Fibroblast of peridontal ligament (primary cell): ENCODE measurements around the gene DESI2.
"Not testable (repeated sequence)": the region's sequence is repeated elsewhere in the genome, so short reads cannot be mapped to it uniquely, and the experiment has no call there.

Source experiments
- DNase-seq: peaks from one replicate; pipeline ENCODE4 v3.0.0-alpha.2; 2010; ENCODE audit errors: extremely low read depth

The DESI2 gene

DNA sequence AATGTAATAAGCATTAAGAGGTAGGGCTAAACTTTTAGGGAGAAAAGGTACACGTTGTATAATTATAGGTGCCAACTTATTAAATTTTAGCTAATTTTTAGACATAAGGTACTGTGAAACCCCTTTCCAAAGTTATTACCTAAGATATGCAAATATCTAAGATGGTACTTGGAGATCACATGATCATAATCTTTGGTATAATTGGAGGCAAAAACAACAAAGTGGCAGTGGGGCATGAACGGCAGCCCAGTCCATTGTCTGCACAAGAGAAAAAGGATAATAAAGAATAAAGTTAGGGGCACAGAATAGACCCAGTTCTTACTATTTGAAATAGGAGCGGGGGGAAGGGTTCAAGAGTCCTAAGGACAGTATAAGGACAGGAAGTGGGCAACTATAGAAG is 51.2 kb downstream of the DESI2 start:
- DNase-seq, result no peak

DNA sequence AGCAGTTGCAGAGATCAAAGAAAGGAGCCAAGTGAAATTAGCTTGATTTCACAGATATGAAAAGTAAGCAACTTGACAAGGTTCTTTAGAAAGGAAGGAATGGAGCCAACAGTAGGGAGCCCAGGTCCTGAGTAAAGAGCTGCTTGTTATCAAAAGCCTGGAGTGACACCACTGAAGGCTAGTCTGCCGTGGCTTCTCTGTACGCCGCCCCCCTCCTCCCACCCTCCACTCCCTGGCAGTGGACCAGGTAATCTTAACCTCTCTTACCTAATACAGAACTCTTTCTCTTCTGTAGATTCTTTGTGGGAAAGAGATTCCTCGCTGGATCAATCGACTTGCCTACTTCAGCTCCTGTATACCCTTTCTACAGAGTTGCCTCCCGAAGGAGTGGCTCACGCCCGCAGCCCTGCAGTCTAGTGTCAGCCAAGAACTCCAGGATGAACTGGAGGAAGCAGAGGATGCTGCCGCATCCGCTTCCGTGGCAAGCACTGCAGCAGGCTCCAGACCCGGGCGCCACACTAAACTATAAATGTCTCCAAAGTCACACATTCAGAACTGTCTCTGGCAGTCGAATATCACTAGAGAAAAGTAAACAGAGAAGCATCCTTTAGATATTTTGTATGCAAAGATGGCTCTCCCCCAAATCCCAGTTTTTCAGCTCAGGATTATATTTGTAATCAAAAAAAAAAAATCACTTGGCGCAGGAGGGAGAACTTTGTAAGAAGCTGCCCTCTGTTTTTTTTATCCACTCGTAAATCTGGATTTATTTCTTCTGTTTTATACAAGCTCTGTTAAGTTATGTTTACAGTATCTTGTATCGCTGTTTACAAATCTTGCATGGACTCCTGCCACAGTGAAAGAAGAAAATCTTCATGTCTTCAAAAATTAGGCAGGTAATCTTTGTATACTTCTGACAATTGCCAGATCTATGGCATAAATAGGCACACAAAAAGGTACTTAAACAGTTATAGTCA is 52.6 kb downstream of the DESI2 start:
- DNase-seq, result no peak

DNA sequence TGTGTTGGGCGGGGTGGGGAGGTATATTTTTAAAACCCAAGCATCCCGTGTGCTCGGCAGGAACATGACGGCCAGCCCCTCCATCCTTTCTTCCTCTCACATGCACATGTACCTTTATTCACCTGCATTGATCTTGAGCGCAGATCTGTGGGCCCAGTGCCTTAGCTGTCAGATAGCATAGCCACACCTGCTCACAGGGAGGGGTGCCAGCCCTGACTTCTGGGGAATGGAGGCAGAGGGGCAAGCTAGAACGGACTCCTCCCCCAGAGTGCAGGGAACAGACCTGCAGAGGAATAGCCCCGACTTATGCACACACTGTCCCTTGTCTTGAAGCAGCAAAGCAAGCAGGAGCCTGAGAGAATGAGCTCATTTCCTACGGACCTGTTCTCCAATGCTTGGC is 56.1 kb downstream of the DESI2 start:
- DNase-seq, result no peak

DNA sequence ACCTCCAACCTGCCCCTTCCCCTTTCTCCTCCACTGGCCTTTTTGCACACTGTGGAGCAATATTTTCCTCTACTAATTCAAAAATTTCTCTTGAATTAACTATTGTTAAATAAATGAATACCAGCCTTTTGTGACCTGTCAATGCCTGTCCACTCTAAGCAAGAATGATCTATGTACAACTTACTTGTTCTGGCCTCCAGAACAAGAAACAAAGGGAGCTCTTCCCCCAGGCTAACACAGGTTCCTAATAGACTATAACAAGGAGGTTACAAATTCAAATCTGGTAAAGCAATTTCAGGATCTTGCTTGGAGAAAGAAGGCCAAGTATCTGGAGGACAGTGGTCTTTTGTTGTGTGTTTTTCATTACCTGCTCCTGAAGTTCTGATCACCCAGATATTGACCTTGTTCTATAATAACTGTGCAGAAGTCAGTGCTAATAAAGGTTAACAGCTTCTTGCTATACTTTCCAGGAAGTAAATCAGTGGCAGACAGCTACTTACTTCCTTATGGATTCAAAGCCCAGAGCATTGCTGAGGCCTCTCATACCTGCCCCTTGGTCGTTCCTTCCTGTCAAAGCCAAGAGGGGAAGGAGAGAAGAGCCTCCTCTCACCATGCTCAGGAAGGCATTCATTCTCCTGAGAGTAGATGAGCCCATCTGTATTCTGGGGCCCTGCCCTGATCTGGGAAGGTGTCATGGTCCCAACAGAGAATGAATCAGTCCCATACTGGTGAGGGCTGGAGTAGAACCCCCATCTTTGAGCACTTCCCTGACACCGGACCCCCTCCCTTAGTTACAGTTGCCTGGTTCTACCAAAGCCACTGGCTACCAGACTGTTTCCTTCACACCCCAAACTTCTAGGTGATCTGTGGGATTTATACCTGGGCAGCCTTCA is 56.8 kb downstream of the DESI2 start:
- no peak for DNase-seq

DNA sequence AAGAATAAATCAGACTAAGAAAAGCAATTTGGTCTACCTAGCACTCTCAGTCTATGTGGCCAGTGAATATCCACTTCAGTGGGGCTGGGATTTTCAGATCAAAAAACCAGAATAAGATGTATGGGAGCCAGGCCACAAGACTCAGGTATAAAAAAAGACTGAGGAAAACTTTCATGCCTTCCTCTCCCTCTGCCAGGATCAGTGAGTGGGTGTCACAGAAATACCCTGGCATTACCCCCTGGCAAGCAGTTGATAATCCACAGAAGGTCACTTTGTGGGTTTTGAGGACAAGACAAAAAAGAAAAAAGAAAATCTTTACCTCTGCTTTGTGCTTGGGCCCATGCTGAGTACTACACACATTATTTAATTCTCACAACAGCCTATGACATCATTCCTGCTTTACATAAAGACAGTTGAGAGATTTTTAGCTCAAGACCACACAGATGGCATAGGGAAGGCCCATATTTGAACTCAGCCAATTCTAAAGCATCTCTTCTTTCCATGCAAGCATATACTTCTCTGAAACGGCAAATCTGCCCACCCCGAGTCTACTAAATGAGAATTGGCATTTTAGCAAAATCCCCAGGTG is 57.6 kb downstream of the DESI2 start:
- no peak for DNase-seq

DNA sequence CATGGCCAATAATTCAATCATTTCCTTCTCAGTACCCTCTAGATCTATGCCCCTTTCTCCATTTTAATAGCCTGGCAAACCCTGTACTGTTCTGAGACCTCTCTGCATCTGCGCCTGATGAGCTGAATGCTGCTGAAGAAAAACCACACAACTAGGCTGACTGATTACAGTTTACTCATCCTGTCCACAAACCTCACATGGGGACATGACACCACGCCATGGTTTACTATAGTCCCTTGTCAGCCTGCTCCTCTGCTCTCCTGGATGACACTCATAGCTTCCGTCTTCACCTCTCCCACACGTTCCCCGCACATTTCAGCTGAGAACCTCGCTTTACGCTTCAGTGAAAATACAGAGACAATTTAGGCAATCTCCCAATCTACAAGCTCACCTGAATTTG is 59.7 kb downstream of the DESI2 start:
- DNase-seq, result no peak

DNA sequence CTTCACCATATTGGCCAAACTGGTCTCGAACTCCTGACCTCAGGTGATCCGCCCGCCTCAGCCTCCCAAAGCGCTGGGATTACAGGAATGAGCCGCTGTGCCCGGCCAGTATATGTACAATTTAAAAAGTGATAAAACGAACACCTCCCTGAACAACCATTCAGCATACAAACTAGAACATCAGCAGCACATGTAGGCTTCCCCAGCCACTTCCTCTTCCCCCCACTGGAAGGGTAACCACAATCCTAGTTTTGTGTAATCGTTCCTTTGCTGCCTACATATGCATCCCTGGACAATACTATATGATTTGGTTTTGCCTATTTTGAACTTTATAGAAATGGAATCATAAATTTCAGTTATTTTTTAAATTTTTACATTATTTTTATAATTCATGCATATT is 60.4 kb downstream of the DESI2 start:
- no peak for DNase-seq

DNA sequence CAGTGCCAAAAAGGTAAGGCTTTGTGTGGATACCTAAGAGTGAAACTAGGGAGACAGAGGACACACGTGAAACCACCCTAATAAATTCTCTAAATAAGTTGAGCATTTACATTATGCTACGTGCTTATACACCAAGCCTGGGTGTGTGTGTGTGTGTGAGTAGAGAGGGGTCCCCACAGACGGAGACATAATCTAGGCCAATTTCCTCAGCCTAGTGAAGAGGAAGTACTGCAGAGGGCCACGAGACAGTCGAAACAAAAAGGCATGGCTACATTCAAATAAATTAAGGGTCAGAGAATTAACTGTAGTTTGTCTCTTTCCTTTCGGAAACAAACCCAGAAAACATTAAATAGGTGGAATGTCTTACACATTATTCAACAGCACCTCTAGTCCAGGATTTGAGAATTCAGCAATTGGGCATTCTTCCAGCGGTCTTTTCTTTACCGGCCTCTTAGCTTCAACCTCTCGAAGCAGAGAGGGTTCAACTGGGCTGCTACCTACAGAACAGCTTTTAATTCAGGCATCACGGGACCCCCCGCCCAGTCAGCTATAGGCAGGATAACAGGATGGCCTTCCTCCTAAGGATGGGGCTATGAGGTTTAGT is 75.0 kb downstream of the DESI2 start:
- DNase-seq, result no peak

DNA sequence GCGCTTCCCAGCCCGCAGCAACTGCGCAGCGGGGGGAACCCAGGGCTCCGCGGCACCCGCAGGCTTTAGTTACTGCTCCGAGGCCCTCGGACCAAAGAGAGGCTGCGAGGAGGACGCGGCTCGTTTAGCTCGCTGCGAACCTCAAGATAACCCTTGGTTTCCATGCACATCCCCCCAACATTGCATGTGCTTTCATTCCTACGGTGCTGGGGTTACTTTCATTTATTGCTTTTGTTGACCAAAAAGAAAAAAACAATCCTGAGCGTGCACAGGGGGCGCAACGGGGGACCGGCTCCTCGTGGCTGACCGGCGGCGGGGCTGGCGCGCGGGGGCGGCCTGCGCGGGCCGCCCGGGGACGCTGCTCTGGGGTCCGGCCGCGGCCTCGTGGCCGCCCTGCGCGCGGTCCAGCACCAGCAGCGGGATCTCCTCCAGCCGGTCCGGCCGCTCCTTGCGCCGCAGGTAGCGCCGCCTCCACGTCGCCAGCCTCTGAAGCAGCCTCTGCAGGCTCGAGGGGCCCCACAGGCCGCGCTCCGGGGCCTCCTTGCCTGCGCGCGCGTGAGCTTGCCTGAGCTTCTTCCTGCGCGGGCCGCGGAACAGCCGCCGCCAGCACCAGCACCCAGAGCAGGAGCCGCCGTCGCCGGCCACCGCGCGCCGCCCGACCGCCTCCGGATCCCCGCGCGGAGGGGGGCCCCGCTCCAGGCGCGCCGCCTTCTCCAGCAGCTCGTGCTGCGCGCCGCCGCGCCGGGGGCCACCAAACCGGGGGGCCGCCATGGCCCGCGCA is 77.4 kb downstream of the DESI2 start:
- DNase-seq, result peak; percentile 61

DNA sequence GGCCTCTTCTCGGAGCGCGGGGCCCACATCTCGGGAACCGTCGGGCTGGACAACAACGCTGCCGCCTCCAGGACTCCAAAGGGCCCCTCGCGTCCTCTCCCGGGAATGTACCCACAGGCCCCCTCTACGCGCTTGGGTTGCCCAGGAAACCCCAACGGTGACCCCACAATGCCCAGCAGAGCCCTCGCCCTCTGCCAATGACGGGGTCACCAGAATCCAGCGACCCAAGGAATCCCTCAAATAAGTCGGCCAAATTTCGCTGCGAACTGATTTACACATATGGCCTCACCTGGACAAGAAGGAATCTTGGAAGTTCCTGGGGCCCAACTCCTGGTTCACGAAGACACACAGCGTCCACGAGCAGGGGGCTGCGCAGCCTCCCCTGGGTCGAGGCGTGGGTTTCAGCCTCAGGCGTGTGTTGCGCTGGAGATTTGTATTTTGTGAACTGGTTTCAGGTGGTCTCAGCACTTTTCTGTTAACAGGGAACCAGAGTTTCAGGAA is 78.1 kb downstream of the DESI2 start:
- no peak for DNase-seq

DNA sequence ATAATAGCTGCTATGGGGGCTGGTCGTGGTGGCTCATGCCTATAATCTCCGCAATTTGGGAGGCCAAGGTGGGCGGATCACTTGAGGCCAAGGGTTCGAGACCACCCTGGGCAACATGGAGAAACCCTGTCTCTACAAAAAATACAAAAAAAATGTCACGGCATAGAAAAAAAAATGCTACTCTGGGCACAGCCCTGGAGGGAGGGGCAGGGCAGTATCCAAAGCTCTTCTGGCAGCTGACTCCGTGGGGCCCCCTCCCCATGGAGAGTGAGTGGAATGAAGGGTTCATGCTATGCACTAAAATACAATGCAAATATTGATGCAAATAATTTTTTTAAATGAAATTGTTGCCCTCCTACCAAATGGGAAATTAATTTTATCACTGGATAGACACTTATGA is 78.7 kb downstream of the DESI2 start:
- DNase-seq, result no peak

DNA sequence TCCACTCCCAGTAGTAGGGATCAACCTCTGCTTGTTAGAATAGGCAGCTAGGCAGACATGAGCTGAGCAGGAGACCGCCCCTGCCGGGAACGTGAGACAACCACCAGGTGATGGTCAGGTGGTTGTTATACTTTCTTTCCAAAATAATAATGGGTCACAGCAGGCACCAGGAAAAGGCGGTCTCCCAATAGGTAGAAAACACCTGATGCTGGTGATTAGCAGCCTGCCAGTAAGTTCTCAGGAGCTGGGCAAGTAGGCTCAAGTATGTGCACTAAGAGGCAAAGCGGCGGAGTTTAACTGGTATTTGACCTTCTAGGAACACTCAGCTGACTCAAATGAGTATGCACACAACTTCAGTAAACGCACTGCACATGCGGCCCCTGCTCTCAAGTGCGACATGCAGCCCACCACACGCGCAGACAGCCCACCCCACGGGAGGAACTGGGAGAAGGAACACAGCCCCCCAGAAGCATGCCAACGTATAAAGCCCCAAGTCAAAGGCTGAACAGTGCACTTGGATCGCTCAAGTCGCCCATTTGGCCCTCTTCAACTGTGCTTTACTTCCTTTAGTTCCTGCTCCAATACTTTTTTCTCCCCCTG is 80.0 kb downstream of the DESI2 start:
- no peak for DNase-seq

DNA sequence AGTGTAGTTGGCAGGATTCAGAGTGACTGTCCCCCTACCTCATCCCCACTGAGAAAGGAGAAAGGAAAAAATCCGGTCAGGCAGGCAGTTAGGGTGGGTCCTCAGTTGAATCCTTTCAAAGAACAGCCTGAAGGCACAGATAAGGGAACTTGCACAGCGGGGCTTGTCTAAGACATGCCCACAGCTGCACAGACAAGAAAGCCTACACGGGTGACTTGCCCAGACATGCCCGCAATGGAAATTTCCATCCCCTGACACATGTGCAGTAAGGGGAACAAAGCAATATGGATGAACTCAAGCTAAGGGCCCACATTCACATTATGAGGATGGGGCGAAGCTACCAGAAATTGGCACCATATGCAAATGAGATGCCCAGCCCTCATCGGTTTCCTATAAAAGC is 82.5 kb downstream of the DESI2 start:
- no peak for DNase-seq

DNA sequence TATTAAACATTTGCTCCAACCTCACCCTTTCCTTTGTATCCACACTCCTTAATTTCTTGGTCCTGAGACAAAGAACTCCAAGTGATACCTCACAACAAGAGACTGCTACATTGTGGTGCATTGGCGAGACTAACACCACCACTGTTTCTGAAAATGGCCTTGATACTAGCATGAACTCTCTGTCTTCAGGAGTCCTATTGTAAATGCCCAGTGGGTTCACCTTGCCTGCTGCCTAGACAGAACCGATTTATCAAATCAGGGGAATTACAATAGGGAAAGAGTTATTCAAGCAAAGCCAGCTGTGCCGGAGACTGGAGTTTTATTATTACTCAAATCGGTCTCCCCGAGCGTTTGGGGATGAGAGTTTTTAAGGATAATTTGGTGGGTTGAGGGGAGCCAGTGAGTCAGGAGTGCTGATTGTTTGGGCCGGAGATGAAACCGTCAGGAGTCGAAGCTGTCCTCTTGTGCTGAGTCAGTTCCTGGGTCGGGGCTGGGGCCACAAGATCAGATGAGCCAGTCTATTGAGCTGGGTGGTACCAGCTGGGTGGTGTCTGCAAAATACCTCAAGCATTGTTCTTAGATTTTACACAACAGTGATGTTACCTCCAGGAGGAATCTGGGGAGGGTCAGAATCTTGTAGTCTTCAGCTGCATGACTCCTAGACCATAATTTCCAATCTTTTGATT is 83.1 kb downstream of the DESI2 start:
- DNase-seq, result no peak

DNA sequence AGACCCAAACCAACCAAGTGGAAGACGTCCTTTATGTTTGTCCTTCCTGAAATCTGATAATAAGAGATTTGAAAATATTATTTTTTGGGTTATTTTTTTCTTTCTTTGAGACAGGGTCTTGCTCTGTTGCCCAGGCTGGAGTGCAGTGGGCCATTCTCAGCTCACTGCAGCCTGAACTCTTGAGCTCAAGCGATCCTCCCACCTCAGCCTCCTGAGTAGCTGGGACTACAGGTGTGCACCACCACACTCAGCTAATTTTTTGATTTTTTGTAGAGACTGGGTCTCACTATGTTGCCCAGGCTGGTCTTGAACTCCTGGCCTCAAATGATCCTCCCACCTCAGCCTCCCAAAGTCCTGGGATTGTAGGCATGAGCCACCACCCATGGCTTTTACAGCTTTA is 86.2 kb downstream of the DESI2 start:
- not testable (repeated sequence) for DNase-seq

DNA sequence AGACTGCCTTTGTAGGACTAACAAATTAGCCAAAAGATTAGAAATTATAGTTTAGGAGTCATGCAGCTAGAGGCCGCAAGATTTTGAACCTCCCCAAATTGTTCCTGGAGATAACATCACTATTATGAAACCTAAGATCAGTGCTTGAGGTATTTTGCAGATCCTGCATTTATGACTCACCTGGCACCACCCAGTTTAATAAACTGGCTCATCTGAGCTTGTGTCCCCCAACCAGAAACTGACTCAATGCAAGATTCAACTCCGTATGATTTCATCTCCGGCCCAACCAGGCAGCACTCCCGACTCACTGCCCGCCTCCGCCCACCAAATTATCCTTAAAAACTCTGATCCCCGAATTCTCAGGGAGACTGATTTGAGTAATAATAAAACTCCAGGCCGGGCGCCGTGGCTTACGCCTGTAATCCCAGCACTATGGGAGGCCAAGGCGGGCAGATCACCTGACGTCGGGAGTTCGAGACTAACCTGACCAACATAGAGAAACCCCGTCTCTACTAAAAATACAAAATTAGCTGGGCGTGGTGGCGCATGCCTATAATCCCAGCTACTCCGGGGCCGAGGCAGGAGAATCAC is 87.2 kb downstream of the DESI2 start:
- DNase-seq, result not testable (repeated sequence)

DNA sequence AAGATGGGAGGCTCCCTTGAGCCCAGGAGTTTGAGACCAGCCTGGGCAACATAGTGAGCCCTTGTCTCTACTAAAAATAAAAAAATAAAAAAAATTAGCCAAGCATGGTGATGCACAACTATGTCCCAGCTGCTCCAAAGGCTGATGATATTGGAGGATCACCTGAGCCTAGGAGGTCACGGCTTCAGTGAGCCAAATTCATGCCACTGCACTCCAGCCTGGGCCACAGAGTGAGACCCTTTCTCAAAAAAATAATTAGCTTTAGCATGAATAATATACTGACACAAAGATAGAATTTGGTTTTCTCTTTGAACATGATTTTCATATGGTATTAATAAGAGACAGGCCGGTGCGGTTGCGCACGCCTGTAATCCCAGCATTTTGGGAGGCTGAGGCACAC is 88.8 kb downstream of the DESI2 start:
- DNase-seq, result no peak

DNA sequence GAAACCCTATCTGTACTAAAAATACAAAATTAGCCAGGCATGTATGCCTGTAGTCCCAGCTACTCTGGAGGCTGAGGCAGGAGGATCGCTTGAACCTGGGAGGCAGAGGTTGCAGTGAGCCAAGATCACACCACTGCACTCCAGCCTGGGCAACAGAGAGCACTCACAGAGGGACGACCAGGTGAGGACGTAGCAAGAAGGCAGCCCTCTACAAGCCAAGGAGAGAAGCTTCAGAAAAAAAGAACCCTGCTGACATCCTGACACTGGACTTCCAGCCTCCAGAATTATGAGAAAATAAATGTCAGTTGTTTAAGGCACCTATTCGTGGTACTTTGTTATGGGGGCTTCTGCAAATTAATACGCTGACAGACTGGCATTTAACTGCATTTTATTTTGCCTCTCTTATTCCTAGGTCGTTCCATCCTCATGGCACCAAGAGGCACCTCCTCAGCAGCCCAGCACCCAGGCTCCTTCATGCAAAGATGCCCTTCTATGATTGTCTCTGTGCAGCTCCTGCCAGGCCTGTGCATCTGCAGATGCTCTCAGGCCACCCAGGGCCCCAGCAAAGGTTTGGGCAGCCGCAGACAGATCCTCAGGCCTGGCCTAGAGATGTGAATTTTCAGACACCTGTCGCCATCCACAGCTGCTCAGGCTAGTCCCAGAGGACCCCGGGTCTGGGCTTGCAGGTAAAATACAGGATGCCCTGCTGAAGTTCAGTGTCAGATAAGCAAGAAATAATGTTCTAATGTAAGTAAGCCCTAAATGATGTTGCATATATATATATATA is 96.5 kb downstream of the DESI2 start:
- no peak for DNase-seq
